ENCODE measurements around the gene ZNF319.

DNA sequence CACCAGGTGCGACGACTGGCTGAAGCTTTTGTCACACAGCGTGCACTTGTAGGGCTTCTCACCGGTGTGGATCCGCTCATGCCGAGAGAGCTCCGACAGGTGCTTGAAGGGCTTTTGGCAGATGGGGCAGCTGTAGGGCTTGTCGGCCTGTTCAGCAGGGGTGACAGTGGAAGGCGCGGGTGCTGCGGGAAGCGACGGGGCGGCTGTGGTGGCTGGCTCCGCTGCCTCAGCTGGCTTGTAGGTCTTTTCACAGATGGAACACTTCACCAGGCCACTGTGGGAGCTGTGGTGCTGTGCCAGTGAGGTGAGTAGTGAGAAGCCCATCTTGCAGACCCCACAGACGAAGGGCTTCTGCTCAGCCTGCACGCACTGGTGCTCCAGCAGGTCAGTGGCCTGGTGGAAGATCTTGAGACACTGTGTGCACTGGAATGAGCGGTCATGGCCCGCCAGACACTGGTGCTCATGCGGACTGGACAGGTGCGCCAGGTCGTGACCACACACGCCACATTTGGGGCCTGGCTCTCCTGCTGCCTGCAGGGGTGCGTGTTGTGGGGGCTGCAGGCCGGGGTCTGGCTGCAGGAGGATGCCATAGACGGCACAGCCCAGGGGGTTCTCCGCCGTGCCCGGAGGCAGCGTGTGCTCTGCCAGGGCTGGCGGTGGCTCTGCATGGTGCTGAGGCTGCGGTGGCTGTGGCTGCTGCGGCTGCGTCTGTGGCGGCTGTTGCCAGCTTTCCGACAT, 2.8 kb downstream of the ZNF319 start:
- TF ChIP-seq, protein P1, sequence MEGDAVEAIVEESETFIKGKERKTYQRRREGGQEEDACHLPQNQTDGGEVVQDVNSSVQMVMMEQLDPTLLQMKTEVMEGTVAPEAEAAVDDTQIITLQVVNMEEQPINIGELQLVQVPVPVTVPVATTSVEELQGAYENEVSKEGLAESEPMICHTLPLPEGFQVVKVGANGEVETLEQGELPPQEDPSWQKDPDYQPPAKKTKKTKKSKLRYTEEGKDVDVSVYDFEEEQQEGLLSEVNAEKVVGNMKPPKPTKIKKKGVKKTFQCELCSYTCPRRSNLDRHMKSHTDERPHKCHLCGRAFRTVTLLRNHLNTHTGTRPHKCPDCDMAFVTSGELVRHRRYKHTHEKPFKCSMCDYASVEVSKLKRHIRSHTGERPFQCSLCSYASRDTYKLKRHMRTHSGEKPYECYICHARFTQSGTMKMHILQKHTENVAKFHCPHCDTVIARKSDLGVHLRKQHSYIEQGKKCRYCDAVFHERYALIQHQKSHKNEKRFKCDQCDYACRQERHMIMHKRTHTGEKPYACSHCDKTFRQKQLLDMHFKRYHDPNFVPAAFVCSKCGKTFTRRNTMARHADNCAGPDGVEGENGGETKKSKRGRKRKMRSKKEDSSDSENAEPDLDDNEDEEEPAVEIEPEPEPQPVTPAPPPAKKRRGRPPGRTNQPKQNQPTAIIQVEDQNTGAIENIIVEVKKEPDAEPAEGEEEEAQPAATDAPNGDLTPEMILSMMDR (IDR thresholded peaks at IDR 0.05): no peak
- no peak for TF ChIP-seq POLR2A (IDR thresholded peaks at IDR 0.05)
